ENCODE measurements around the gene EYA4. TPM values are rescaled to one million over a fixed set of nuclear protein-coding genes. Genes with fewer than 3 reads are reported as not detected.

Gene EYA4
- total RNA-seq, 1 experiment from 2014 or later = 0.24 TPM

- ChIA-PET POLR2A (no interaction called here), CTCF (no interaction called here)
- Mint-ChIP-seq H3K27ac (no peak overlapping the region), H3K36me3 (peaks cover 4% of the 10 kb centered on the region; the same call in 1 of the 2 replicates), H3K4me3 (no peak overlapping the region), H3K4me1 (peaks cover 10% of the 10 kb centered on the region), H3K27me3 (ENCODE audit: low read depth) (peaks cover 10% of the 10 kb centered on the region), H3K9me3 (peaks cover 16% of the 10 kb centered on the region)
- no peak for ATAC-seq
- no peak for DNase-seq (ENCODE audit: low spot score)
- TF ChIP-seq AR (CRISPR knock-in tag; IDR thresholded peaks at IDR 0.05) = no peak
- no peak for TF ChIP-seq CTCF (IDR thresholded peaks at IDR 0.05)
Measured at GRCh38 chr6:133235221-133235620, 5.9 kb upstream of the EYA4 start.

- ChIA-PET CTCF (no interaction called here), POLR2A (no interaction called here)
- no peak for DNase-seq (ENCODE audit: low spot score)
- Mint-ChIP-seq H3K4me3 (no peak overlapping the region), H3K4me1 (peaks cover 13% of the 10 kb centered on the region), H3K27ac (no peak overlapping the region), H3K27me3 (ENCODE audit: low read depth) (peaks cover 24% of the 10 kb centered on the region), H3K9me3 (peaks cover 12% of the 10 kb centered on the region), H3K36me3 (peaks cover 4% of the 10 kb centered on the region; the same call in 1 of the 2 replicates)
- ATAC-seq = no peak
- TF ChIP-seq ZMAT4 (CRISPR knock-in tag; IDR thresholded peaks at IDR 0.05) (no peak), ZNF138 (CRISPR knock-in tag; conservative IDR thresholded peaks at IDR 0.05) (no peak), MXD4 (CRISPR knock-in tag; IDR thresholded peaks at IDR 0.05; ENCODE audit: borderline replicate concordance) (no peak), ZNF263 (CRISPR knock-in tag; IDR thresholded peaks at IDR 0.05; ENCODE audit: low read depth) (no peak), ZNF396 (CRISPR knock-in tag; IDR thresholded peaks at IDR 0.05; ENCODE audit: borderline replicate concordance) (no peak), ZNF416 (CRISPR knock-in tag; IDR thresholded peaks at IDR 0.05) (no peak), NR1H2 (CRISPR knock-in tag; IDR thresholded peaks at IDR 0.05) (no peak), ZNF317 (CRISPR knock-in tag; IDR thresholded peaks at IDR 0.05; ENCODE audit: borderline replicate concordance, low read depth) (no peak), ESRRA (CRISPR knock-in tag; IDR thresholded peaks at IDR 0.05; ENCODE audit: borderline replicate concordance) (no peak), ELF4 (CRISPR knock-in tag; IDR thresholded peaks at IDR 0.05; ENCODE audit: low read depth) (no peak), ZBTB21 (CRISPR knock-in tag; IDR thresholded peaks at IDR 0.05; ENCODE audit: borderline replicate concordance) (no peak), FOXP4 (CRISPR knock-in tag; IDR thresholded peaks at IDR 0.05) (no peak), GRHL2 (CRISPR knock-in tag; IDR thresholded peaks at IDR 0.05; ENCODE audit: insufficient replicate concordance, severe bottlenecking) (no peak), ZNF423 (CRISPR knock-in tag; IDR thresholded peaks at IDR 0.05) (no peak), NFATC4 (CRISPR knock-in tag; IDR thresholded peaks at IDR 0.05) (no peak), OVOL2 (CRISPR knock-in tag; IDR thresholded peaks at IDR 0.05; ENCODE audit: borderline replicate concordance) (no peak), USF1 (CRISPR knock-in tag; IDR thresholded peaks at IDR 0.05) (no peak)
Measured at GRCh38 chr6:133236932-133237331, 4.2 kb upstream of the EYA4 start.
